CD14-positive monocyte (primary cell): ENCODE data around the gene SIN3A. TPM values are rescaled to one million over a fixed set of nuclear protein-coding genes. Genes with fewer than 3 reads are reported as not detected.

Source experiments
- DNase-seq, 3 donors: peaks; one replicate each; pipeline ENCODE4 v3.0.0-alpha.2; 2011 to 2022
- H2AFZ ChIP-seq: 2 replicates; pipeline ENCODE4 v1.6.0; 2012; ENCODE audit warnings: mild to moderate bottlenecking, low read depth, low read length, inconsistent platforms; ENCODE audit not compliant: insufficient read depth, poor library complexity, severe bottlenecking
- H3K27ac ChIP-seq, 2 donors: 1 replicate in 1 of 2; 2 replicates in 1 of 2; pipeline ENCODE4 v1.5.1; 2012 to 2013; ENCODE audit warnings: low read length in 2 of 2, control low read depth in 1 of 2, inconsistent platforms in 1 of 2, low read depth in 1 of 2, mild to moderate bottlenecking in 1 of 2
- H3K27me3 ChIP-seq, 2 donors: one replicate each; pipeline versions ENCODE4 v1.6.0 to v1.6.1; 2011 to 2013; ENCODE audit warnings: low read length in 2 of 2; ENCODE audit not compliant: control insufficient read depth in 2 of 2, insufficient read depth in 2 of 2
- H3K36me3 ChIP-seq, 2 donors: replicated peaks in 1 of 2; 1 replicate in 1 of 2; 2 replicates in 1 of 2; pipeline versions ENCODE4 v1.5.1 to v1.6.1; 2012 to 2013; ENCODE audit warnings: low read length in 2 of 2, control low read depth in 1 of 2, inconsistent platforms in 1 of 2, mild to moderate bottlenecking in 1 of 2; ENCODE audit not compliant: insufficient read depth in 2 of 2, control insufficient read depth in 1 of 2
- H3K4me1 ChIP-seq, 2 donors: 1 replicate in 1 of 2; 2 replicates in 1 of 2; pipeline versions ENCODE4 v1.5.1 to v1.6.1; 2012 to 2013; ENCODE audit warnings: low read length in 2 of 2, control low read depth in 1 of 2, inconsistent platforms in 1 of 2, mild to moderate bottlenecking in 1 of 2, moderate library complexity in 1 of 2; ENCODE audit not compliant: insufficient read depth in 2 of 2, control insufficient read depth in 1 of 2
- H3K4me2 ChIP-seq: replicated peaks from 2 replicates; pipeline ENCODE3; 2012; ENCODE audit warnings: low read length, moderate library complexity, mild to moderate bottlenecking; ENCODE audit not compliant: poor library complexity, severe bottlenecking; ENCODE audit errors: extremely low read depth
- H3K4me3 ChIP-seq, 3 experiments: fragments of 200-600 bp in 1 of 3; sonication (generic) in 1 of 3; replicated peaks in 1 of 3; 1 replicate in 2 of 3; 2 replicates in 1 of 3; pipeline ENCODE4 v1.5.1; 2011 to 2013; ENCODE audit warnings: low read length in 3 of 3, mild to moderate bottlenecking in 3 of 3, control low read depth in 2 of 3, low read depth in 2 of 3, inconsistent platforms in 1 of 3, moderate library complexity in 1 of 3
- H3K79me2 ChIP-seq: 2 replicates; pipeline ENCODE4 v1.6.0; 2012; ENCODE audit warnings: mild to moderate bottlenecking, control low read depth, inconsistent platforms, low read length, moderate library complexity; ENCODE audit not compliant: insufficient read depth
- H3K9ac ChIP-seq: 2 replicates; pipeline ENCODE4 v1.6.0; 2017; ENCODE audit warnings: low read length, mild to moderate bottlenecking; ENCODE audit not compliant: insufficient read depth, poor library complexity, severe bottlenecking
- H3K9me3 ChIP-seq, 2 donors: replicated peaks in 1 of 2; 1 replicate in 1 of 2; 2 replicates in 1 of 2; pipeline versions ENCODE4 v1.5.1 to v1.6.1; 2012 to 2013; ENCODE audit warnings: low read length in 2 of 2, control low read depth in 1 of 2; ENCODE audit not compliant: control insufficient read depth in 1 of 2, insufficient read depth in 1 of 2
- H4K20me1 ChIP-seq: 2 replicates; pipeline ENCODE4 v1.6.0; 2012; ENCODE audit warnings: mild to moderate bottlenecking, low read length, control low read depth, moderate library complexity; ENCODE audit not compliant: insufficient read depth
- H3K27ac Mint-ChIP-seq, 7 donors: one replicate each; pipeline ENCODE4 v1.8.0; 2020; ENCODE audit warnings: mild to moderate bottlenecking in 7 of 7, mixed read lengths in 7 of 7, moderate library complexity in 6 of 7, inconsistent platforms in 2 of 7
- H3K27me3 Mint-ChIP-seq, 3 donors: one replicate each; pipeline ENCODE4 v1.8.0; 2021 to 2022; ENCODE audit warnings: low read depth in 3 of 3, mild to moderate bottlenecking in 3 of 3, mixed read lengths in 3 of 3, moderate library complexity in 3 of 3, inconsistent platforms in 1 of 3
- H3K36me3 Mint-ChIP-seq, 2 donors: one replicate each; pipeline ENCODE4 v1.8.0; 2020; ENCODE audit warnings: mixed read lengths in 2 of 2, inconsistent platforms in 1 of 2, mild to moderate bottlenecking in 1 of 2
- H3K4me1 Mint-ChIP-seq: one replicate; pipeline ENCODE4 v1.8.0; 2020; ENCODE audit warnings: mild to moderate bottlenecking, mixed read lengths
- H3K4me3 Mint-ChIP-seq, 2 donors: one replicate each; pipeline ENCODE4 v1.8.0; 2020; ENCODE audit warnings: mild to moderate bottlenecking in 2 of 2, mixed read lengths in 2 of 2, moderate library complexity in 1 of 2
- H3K9me3 Mint-ChIP-seq, 7 donors: one replicate each; pipeline ENCODE4 v1.8.0; 2020 to 2022; ENCODE audit warnings: mixed read lengths in 7 of 7, mild to moderate bottlenecking in 6 of 7, moderate library complexity in 6 of 7, inconsistent platforms in 2 of 7
- CTCF ChIP-seq: fragments of 200-600 bp; IDR thresholded peaks from one replicate; pipeline ENCODE4 v1.8.0; 2022; ENCODE audit warnings: antibody characterized with exemption, mild to moderate bottlenecking
- WGBS: methylation state at CpG from one replicate; pipeline ENCODE4 v1.1.5; 2013; ENCODE audit warnings: missing lambda C conversion rate; ENCODE audit not compliant: insufficient coverage; 5-methylcytosine and 5-hydroxymethylcytosine counted together
- intact Hi-C, 2 donors: fragments of 100-400 bp; cut with micrococcal nuclease; formaldehyde crosslinking; loops; one replicate each; pipeline versions ENCODE4 v1.15.0 to v1.15.1; 2023
- polyA plus RNA-seq, 3 donors: library from polyadenylated mRNA; depleted of rRNA in 1 of 3; unstranded in 2 of 3; stranded (reverse) in 1 of 3; fragments of 300-500 nt in 2 of 3; fragments of >200 nt in 1 of 3; fragmentation: Illumina TruSeq in 2 of 3; gene quantifications; 1 replicate in 2 of 3; 2 replicates in 1 of 3; pipeline ENCODE4 v1.2.3, GENCODE V29; 2012 to 2021

SIN3A gene
- polyA plus RNA-seq, 3 donors, result 2.3 to 20.7 (median 7.9) TPM

GRCh38 chr15:75357976-75358673 lies 93.4 kb downstream of the SIN3A start:
- no peak overlapping the region for H3K27ac ChIP-seq
- no peak overlapping the region for H3K9ac ChIP-seq
- no peak overlapping the region for H3K27ac Mint-ChIP-seq
- DNase-seq, result no peak
- H3K4me1 ChIP-seq, result no peaks in the 10 kb centered on the region
- intact Hi-C loops, result no loop called here
- H3K36me3 ChIP-seq, result peaks cover 67 to 92% of the 10 kb centered on the region in 2 donors
- no peaks in the 10 kb centered on the region for H3K9me3 ChIP-seq
- H3K27me3 Mint-ChIP-seq, result peaks cover 0 to 4% (median 2%) of the 10 kb centered on the region in 3 donors
- H3K9me3 Mint-ChIP-seq, result no peaks in the 10 kb centered on the region
- H3K36me3 Mint-ChIP-seq, result peaks cover 58 to 89% of the 10 kb centered on the region in 2 donors
- no peaks in the 10 kb centered on the region for H3K27me3 ChIP-seq
- no peaks in the 10 kb centered on the region for H3K79me2 ChIP-seq
- peaks cover 24% of the 10 kb centered on the region for H4K20me1 ChIP-seq
- H3K4me1 Mint-ChIP-seq, result no peaks in the 10 kb centered on the region
- H3K4me3 ChIP-seq, result no peak overlapping the region
- no peak overlapping the region for H3K4me2 ChIP-seq
- 90% methylated on average over 11 of the region's 17 CpGs for WGBS
- H2AFZ ChIP-seq, result no peak overlapping the region
- no peak for TF ChIP-seq CTCF
- H3K4me3 Mint-ChIP-seq, result no peak overlapping the region

GRCh38 chr15:75356517-75356916 lies 95.0 kb downstream of the SIN3A start:
- DNase-seq, result no peak
- Mint-ChIP-seq H3K27ac (no peak overlapping the region), H3K4me1 (peaks cover 7% of the 10 kb centered on the region), H3K27me3 (peaks cover 0 to 4% (median 2%) of the 10 kb centered on the region in 3 donors), H3K9me3 (no peaks in the 10 kb centered on the region), H3K36me3 (peaks cover 51 to 75% of the 10 kb centered on the region in 2 donors), H3K4me3 (no peak overlapping the region)
- H3K4me3 ChIP-seq, result no peak overlapping the region
- H4K20me1 ChIP-seq, result peaks cover 23% of the 10 kb centered on the region
- no peaks in the 10 kb centered on the region for H3K27me3 ChIP-seq
- H3K36me3 ChIP-seq, result peaks cover 51 to 76% of the 10 kb centered on the region in 2 donors
- H3K79me2 ChIP-seq, result no peaks in the 10 kb centered on the region
- no peaks in the 10 kb centered on the region for H3K9me3 ChIP-seq
- TF ChIP-seq CTCF, result no peak
- H3K4me2 ChIP-seq, result no peak overlapping the region
- H2AFZ ChIP-seq, result no peak overlapping the region
- no peak overlapping the region for H3K27ac ChIP-seq
- no peaks in the 10 kb centered on the region for H3K4me1 ChIP-seq
- no peak overlapping the region for H3K9ac ChIP-seq
- 96% methylated on average over 19 of the region's 20 CpGs for WGBS
- intact Hi-C loops, result no loop called here
